HEK293 (cell line): ENCODE measurements around the gene G6PD.

ENCODE experiments used
- CTCF ChIA-PET: fragments of 350-600 bp; formaldehyde crosslinking; extraction: SDS; loops from one replicate; lab custom pipeline; 2021; ENCODE audit warnings: antibody characterized with exemption; lab: Yijun Ruan, JAX
- POLR2A ChIA-PET: fragments of 300-600 bp; formaldehyde crosslinking; extraction: SDS; loops from one replicate; lab custom pipeline; 2020; ENCODE audit warnings: antibody characterized with exemption, inconsistent platforms; lab: Yijun Ruan, JAX
- H3K27ac ChIP-seq: fragments of 200-500 bp; sonication (Bioruptor generic); 2 replicates; pipeline ENCODE4 v1.5.1; 2014; ENCODE audit warnings: low read depth, low read length, control low read depth, inconsistent platforms; ENCODE audit errors: extremely low read depth
- H3K36me3 ChIP-seq, 2 experiments: fragments of 200-500 bp in 1 of 2; sonication (Bioruptor generic) in 1 of 2; 1 replicate in 1 of 2; 2 replicates in 1 of 2; pipeline ENCODE4 v1.5.1; 2014 to 2017; ENCODE audit warnings: inconsistent platforms in 2 of 2, low read length in 2 of 2; ENCODE audit not compliant: control insufficient read depth in 2 of 2, insufficient read depth in 1 of 2
- H3K4me1 ChIP-seq: fragments of 200-500 bp; sonication (Bioruptor generic); 2 replicates; pipeline ENCODE4 v1.5.1; 2014; ENCODE audit warnings: mild to moderate bottlenecking, low read length, inconsistent platforms; ENCODE audit not compliant: control insufficient read depth, insufficient read depth
- H3K4me3 ChIP-seq: 2 replicates; pipeline ENCODE4 v1.5.1; 2011; ENCODE audit warnings: low read depth, mild to moderate bottlenecking, control low read depth, low read length, moderate library complexity
- H3K9me3 ChIP-seq: fragments of 200-500 bp; sonication (Bioruptor generic); 2 replicates; pipeline ENCODE4 v1.5.1; 2014; ENCODE audit warnings: low read depth, low read length, inconsistent platforms; ENCODE audit not compliant: control insufficient read depth, insufficient read depth
- EGR2 ChIP-seq: fragments of 450-650 bp; formaldehyde crosslinking; IDR thresholded peaks from 2 replicates; pipeline ENCODE4 v1.5.1; 2016; ENCODE audit warnings: low read depth, missing biosample characterization, missing genetic modification characterization
- GLIS1 ChIP-seq: fragments of 450-650 bp; formaldehyde crosslinking; IDR thresholded peaks from 2 replicates; pipeline ENCODE4 v1.5.1; 2016; ENCODE audit warnings: missing biosample characterization, missing genetic modification characterization
- GLIS2 ChIP-seq: fragments of 450-650 bp; formaldehyde crosslinking; IDR thresholded peaks from 2 replicates; pipeline ENCODE4 v1.5.1; 2016; ENCODE audit warnings: missing biosample characterization, missing genetic modification characterization
- KLF10 ChIP-seq: fragments of 450-650 bp; IDR thresholded peaks from 2 replicates; pipeline ENCODE4 v1.5.1; 2018; ENCODE audit warnings: missing biosample characterization, mild to moderate bottlenecking, missing genetic modification characterization
- KLF7 ChIP-seq: fragments of 450-650 bp; formaldehyde crosslinking; IDR thresholded peaks from 2 replicates; pipeline ENCODE4 v1.5.1; 2016; ENCODE audit warnings: missing biosample characterization, missing genetic modification characterization, borderline replicate concordance
- RBAK ChIP-seq: fragments of 450-650 bp; formaldehyde crosslinking; IDR thresholded peaks from 2 replicates; pipeline ENCODE4 v1.5.1; 2016; ENCODE audit warnings: missing biosample characterization, missing genetic modification characterization
- SP7 ChIP-seq: fragments of 450-650 bp; formaldehyde crosslinking; IDR thresholded peaks from 2 replicates; pipeline ENCODE4 v1.5.1; 2016; ENCODE audit warnings: missing biosample characterization, missing genetic modification characterization
- ZFP69B ChIP-seq: fragments of 450-650 bp; formaldehyde crosslinking; IDR thresholded peaks from 2 replicates; pipeline ENCODE4 v1.5.1; 2016; ENCODE audit warnings: missing biosample characterization, missing genetic modification characterization
- ZIC2 ChIP-seq: fragments of 450-650 bp; formaldehyde crosslinking; IDR thresholded peaks from 2 replicates; pipeline ENCODE4 v1.5.1; 2016; ENCODE audit warnings: missing biosample characterization, missing genetic modification characterization
- ZNF112 ChIP-seq: fragments of 450-650 bp; formaldehyde crosslinking; IDR thresholded peaks from 2 replicates; pipeline ENCODE4 v1.5.0; 2017; ENCODE audit warnings: missing biosample characterization, missing genetic modification characterization
- ZNF146 ChIP-seq: fragments of 450-650 bp; formaldehyde crosslinking; IDR thresholded peaks from 2 replicates; pipeline ENCODE4 v1.5.1; 2016; ENCODE audit warnings: missing biosample characterization, missing genetic modification characterization
- ZNF248 ChIP-seq: fragments of 450-650 bp; formaldehyde crosslinking; IDR thresholded peaks from 2 replicates; pipeline ENCODE4 v1.5.1; 2017; ENCODE audit warnings: missing biosample characterization, missing genetic modification characterization
- ZNF426 ChIP-seq: fragments of 450-650 bp; formaldehyde crosslinking; IDR thresholded peaks from 2 replicates; pipeline ENCODE4 v1.5.1; 2017; ENCODE audit warnings: missing biosample characterization, missing genetic modification characterization, mild to moderate bottlenecking, inconsistent platforms, moderate library complexity
- TF ChIP-seq, protein P1 (sequence below): fragments of 450-650 bp; formaldehyde crosslinking; IDR thresholded peaks from 2 replicates; pipeline ENCODE4 v1.5.1; 2016; ENCODE audit warnings: missing biosample characterization, missing genetic modification characterization
- TF ChIP-seq, protein P2 (sequence below): fragments of 450-650 bp; formaldehyde crosslinking; optimal IDR thresholded peaks from 2 replicates; pipeline ENCODE3; 2016; ENCODE audit warnings: missing biosample characterization, mild to moderate bottlenecking, missing genetic modification characterization
- TF ChIP-seq, protein P3 (sequence below): fragments of 450-650 bp; formaldehyde crosslinking; IDR thresholded peaks from 2 replicates; pipeline ENCODE4 v1.5.1; 2017; ENCODE audit warnings: missing biosample characterization, mild to moderate bottlenecking, missing genetic modification characterization, moderate library complexity
- TF ChIP-seq, protein P4 (sequence below): fragments of 450-650 bp; formaldehyde crosslinking; IDR thresholded peaks from 2 replicates; pipeline ENCODE4 v1.5.1; 2016; ENCODE audit warnings: missing biosample characterization, missing genetic modification characterization
- TF ChIP-seq, protein P5 (sequence below): fragments of 450-650 bp; formaldehyde crosslinking; IDR thresholded peaks from 2 replicates; pipeline ENCODE4 v1.5.1; 2016; ENCODE audit warnings: missing biosample characterization, missing genetic modification characterization
- TF ChIP-seq, protein P6 (sequence below): fragments of 450-650 bp; formaldehyde crosslinking; IDR thresholded peaks from 2 replicates; pipeline ENCODE4 v1.5.1; 2016; ENCODE audit warnings: missing biosample characterization, missing genetic modification characterization
- TF ChIP-seq, protein P7 (sequence below): IDR thresholded peaks from 2 replicates; pipeline ENCODE4 v1.6.1; 2011; ENCODE audit warnings: mild to moderate bottlenecking, low read depth, low read length, borderline replicate concordance

G6PD gene

DNA sequence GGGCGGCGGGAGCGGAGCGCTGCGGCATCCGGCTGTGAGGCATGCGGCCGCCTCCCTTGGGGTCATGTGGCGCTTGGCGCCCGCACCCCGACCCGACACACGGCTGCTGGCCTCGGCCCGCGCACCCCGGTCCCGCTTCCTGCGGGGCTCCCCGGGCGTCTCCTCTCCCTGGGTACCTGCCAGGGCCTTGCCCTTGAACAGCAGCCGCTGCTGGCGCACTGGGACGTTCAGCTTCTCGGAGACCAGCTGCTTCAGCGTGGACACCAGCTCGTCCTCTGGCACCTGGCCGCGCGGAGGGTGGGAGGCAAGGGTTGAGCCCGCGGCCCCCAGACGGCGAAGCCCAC, 60.6 kb downstream of the G6PD start:
- Histone ChIP-seq H3K4me3 (peak overlapping the region; percentile 55), H3K4me1 (no peaks in the 10 kb centered on the region; the same call in 1 of the 2 replicates), H3K36me3 (peaks cover 0 to 38% of the 10 kb centered on the region in 2 experiments; a peak in 1 of 3 replicates), H3K9me3 (no peaks in the 10 kb centered on the region), H3K27ac (peak overlapping the region; percentile 94; the same call in 1 of the 2 replicates)
- ChIA-PET POLR2A (interaction anchor here (0.7 to 3.1 kb wide), 5 partner anchors 9 to 87 kb away, joined by 3 to 10 read pairs (median 5); partner anchors contain the start of gene RPL10), CTCF (interaction anchor here (0.7 to 1.7 kb wide), 3 partner anchors 13 to 113 kb away, joined by 3 to 5 read pairs (median 4); no protein-coding TSS in a partner anchor)
- TF ChIP-seq, protein P1, sequence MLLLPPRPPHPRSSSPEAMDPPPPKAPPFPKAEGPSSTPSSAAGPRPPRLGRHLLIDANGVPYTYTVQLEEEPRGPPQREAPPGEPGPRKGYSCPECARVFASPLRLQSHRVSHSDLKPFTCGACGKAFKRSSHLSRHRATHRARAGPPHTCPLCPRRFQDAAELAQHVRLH (tag by site-specific recombination): no peak
- TF ChIP-seq ZNF146 (tag by site-specific recombination) (no peak), GLIS1 (tag by site-specific recombination) (peak; percentile 13; the same call in 1 of the 2 replicates), ZNF248 (tag by site-specific recombination) (no peak), KLF7 (tag by site-specific recombination) (no peak), ZIC2 (tag by site-specific recombination) (peak; percentile 55), ZNF426 (tag by site-specific recombination) (no peak), EGR2 (tag by site-specific recombination) (0 out of 2 replicates have a peak, but pooled peaks have one; percentile 29), KLF10 (tag by site-specific recombination) (0 out of 2 replicates have a peak, but pooled peaks have one; percentile 17), ZFP69B (no peak)
- TF ChIP-seq, protein P2, sequence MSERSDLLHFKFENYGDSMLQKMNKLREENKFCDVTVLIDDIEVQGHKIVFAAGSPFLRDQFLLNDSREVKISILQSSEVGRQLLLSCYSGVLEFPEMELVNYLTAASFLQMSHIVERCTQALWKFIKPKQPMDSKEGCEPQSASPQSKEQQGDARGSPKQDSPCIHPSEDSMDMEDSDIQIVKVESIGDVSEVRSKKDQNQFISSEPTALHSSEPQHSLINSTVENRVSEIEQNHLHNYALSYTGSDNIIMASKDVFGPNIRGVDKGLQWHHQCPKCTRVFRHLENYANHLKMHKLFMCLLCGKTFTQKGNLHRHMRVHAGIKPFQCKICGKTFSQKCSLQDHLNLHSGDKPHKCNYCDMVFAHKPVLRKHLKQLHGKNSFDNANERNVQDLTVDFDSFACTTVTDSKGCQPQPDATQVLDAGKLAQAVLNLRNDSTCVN (tag by site-specific recombination): peak; percentile 54

DNA sequence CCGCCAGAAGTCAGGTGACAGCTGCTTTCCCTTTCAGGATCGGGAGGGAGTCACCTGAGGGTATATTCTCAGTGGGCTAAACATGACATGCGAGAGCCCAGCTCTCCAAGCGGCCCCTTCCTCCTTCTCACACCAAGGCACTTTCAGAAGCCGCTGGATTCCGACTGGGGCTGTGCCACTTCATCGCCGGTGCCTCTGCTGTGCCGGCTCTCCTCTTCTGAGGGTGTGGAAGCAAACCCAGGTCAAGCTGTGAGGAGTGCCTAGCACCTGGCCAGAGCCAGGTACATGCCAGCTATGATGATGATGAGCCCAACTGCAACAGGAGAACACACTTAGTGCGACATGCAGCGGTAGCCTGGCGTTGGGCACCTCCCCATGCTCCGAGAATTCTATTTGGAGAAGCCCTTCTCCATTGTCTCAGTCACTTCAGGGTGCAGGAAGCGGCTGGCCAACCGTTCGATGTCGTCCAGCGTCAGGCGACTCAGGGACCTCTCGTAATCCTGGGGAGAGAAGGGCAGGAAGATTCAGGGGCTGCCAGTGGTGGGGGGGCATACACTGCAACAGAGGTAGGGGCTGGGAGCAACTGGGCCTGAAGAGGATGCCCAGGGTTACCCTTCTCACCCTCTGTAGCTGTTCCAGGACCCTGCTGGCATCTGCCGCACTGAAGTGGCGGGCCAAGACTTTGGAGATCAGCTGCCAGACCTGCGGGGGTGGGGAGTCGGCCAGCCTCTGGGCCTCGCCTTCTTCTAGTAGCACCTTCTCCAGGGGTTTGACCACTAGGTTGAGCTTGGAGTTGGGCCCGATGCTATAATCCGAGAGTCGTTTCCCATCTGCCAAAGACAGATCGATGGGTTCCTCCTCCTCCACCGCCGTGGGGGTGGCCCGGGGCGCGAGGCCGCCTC, 61.2 kb downstream of the G6PD start:
- ChIA-PET CTCF (interaction anchor here (0.5 to 1.4 kb wide), 4 partner anchors 16 to 112 kb away, joined by 3 to 4 read pairs (median 3); no protein-coding TSS in a partner anchor), POLR2A (interaction anchor here (0.6 to 3.1 kb wide), 6 partner anchors 8 to 87 kb away, joined by 3 to 10 read pairs (median 6); partner anchors contain the start of gene RPL10)
- Histone ChIP-seq H3K27ac (peak overlapping the region; percentile 94; the same call in 1 of the 2 replicates), H3K4me1 (no peaks in the 10 kb centered on the region; the same call in 1 of the 2 replicates), H3K36me3 (peaks cover 0 to 38% of the 10 kb centered on the region in 2 experiments; a peak in 1 of 3 replicates), H3K9me3 (no peaks in the 10 kb centered on the region), H3K4me3 (peak overlapping the region; percentile 55)
- TF ChIP-seq, protein P2 (tag by site-specific recombination): peak; percentile 30
- no peak for TF ChIP-seq KLF10 (tag by site-specific recombination)
- TF ChIP-seq, protein P3, sequence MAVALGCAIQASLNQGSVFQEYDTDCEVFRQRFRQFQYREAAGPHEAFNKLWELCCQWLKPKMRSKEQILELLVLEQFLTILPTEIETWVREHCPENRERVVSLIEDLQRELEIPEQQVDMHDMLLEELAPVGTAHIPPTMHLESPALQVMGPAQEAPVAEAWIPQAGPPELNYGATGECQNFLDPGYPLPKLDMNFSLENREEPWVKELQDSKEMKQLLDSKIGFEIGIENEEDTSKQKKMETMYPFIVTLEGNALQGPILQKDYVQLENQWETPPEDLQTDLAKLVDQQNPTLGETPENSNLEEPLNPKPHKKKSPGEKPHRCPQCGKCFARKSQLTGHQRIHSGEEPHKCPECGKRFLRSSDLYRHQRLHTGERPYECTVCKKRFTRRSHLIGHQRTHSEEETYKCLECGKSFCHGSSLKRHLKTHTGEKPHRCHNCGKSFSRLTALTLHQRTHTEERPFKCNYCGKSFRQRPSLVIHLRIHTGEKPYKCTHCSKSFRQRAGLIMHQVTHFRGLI (tag by site-specific recombination): peak; percentile 73
- TF ChIP-seq GLIS2 (tag by site-specific recombination): 0 out of 2 replicates have a peak, but pooled peaks have one; percentile 39
- TF ChIP-seq, protein P4, sequence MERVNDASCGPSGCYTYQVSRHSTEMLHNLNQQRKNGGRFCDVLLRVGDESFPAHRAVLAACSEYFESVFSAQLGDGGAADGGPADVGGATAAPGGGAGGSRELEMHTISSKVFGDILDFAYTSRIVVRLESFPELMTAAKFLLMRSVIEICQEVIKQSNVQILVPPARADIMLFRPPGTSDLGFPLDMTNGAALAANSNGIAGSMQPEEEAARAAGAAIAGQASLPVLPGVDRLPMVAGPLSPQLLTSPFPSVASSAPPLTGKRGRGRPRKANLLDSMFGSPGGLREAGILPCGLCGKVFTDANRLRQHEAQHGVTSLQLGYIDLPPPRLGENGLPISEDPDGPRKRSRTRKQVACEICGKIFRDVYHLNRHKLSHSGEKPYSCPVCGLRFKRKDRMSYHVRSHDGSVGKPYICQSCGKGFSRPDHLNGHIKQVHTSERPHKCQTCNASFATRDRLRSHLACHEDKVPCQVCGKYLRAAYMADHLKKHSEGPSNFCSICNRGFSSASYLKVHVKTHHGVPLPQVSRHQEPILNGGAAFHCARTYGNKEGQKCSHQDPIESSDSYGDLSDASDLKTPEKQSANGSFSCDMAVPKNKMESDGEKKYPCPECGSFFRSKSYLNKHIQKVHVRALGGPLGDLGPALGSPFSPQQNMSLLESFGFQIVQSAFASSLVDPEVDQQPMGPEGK: peak; percentile 20; the same call in 1 of the 2 replicates
- TF ChIP-seq, protein P5, sequence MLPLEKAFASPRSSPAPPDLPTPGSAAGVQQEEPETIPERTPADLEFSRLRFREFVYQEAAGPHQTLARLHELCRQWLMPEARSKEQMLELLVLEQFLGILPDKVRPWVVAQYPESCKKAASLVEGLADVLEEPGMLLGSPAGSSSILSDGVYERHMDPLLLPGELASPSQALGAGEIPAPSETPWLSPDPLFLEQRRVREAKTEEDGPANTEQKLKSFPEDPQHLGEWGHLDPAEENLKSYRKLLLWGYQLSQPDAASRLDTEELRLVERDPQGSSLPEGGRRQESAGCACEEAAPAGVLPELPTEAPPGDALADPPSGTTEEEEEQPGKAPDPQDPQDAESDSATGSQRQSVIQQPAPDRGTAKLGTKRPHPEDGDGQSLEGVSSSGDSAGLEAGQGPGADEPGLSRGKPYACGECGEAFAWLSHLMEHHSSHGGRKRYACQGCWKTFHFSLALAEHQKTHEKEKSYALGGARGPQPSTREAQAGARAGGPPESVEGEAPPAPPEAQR (tag by site-specific recombination): no peak
- peak; percentile 38; the same call in 1 of the 2 replicates for TF ChIP-seq SP7 (tag by site-specific recombination)
- TF ChIP-seq ZNF112 (tag by site-specific recombination): no peak
- TF ChIP-seq, protein P6, sequence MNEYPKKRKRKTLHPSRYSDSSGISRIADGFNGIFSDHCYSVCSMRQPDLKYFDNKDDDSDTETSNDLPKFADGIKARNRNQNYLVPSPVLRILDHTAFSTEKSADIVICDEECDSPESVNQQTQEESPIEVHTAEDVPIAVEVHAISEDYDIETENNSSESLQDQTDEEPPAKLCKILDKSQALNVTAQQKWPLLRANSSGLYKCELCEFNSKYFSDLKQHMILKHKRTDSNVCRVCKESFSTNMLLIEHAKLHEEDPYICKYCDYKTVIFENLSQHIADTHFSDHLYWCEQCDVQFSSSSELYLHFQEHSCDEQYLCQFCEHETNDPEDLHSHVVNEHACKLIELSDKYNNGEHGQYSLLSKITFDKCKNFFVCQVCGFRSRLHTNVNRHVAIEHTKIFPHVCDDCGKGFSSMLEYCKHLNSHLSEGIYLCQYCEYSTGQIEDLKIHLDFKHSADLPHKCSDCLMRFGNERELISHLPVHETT (tag by site-specific recombination): no peak
- TF ChIP-seq, protein P7, sequence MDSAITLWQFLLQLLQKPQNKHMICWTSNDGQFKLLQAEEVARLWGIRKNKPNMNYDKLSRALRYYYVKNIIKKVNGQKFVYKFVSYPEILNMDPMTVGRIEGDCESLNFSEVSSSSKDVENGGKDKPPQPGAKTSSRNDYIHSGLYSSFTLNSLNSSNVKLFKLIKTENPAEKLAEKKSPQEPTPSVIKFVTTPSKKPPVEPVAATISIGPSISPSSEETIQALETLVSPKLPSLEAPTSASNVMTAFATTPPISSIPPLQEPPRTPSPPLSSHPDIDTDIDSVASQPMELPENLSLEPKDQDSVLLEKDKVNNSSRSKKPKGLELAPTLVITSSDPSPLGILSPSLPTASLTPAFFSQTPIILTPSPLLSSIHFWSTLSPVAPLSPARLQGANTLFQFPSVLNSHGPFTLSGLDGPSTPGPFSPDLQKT: no peak
- no peak for TF ChIP-seq RBAK (tag by site-specific recombination)
